SK-N-DZ (cell line): Measurements from ENCODE around the gene EDNRB.

Source experiments
- small RNA-seq, 2 experiments: library from RNA; depleted of rRNA; stranded (forward); fragments of <200 nt; gene quantifications; one replicate each; pipeline ENCODE3, GENCODE V24; 2014

EDNRB gene

Small RNA genes lying within 50 kb of the gene (small RNA-seq; reads per million reads assigned to genes)
- 0 reads per million in 2 experiments for gene RN7SL810P
